Effector memory CD8-positive, alpha-beta T cell (primary cell): Measurements from ENCODE around the gene BACE1.

ENCODE experiments used
- ATAC-seq: fragments of 150-1000 bp; cut with Tn5 transposase; replicated peaks from 2 replicates; pipeline ENCODE4 v1.10.0; 2021; ENCODE audit warnings: mild to moderate bottlenecking, moderate library complexity
- DNase-seq, 3 experiments: peaks; one replicate each; pipeline ENCODE4 v3.0.0; 2021
- H3K27ac Mint-ChIP-seq, 2 donors: one replicate each; pipeline ENCODE4 v1.8.0; 2022; ENCODE audit warnings: mild to moderate bottlenecking in 2 of 2, mixed read lengths in 2 of 2, moderate library complexity in 2 of 2
- H3K27me3 Mint-ChIP-seq, 2 donors: one replicate each; pipeline ENCODE4 v1.8.0; 2022; ENCODE audit warnings: mixed read lengths in 2 of 2
- H3K36me3 Mint-ChIP-seq: one replicate; pipeline ENCODE4 v1.8.0; 2022; ENCODE audit warnings: mild to moderate bottlenecking, moderate library complexity, mixed read lengths; ENCODE audit not compliant: insufficient read depth
- H3K4me1 Mint-ChIP-seq, 2 donors: one replicate each; pipeline ENCODE4 v1.8.0; 2022; ENCODE audit warnings: low read depth in 2 of 2, mixed read lengths in 2 of 2
- H3K4me3 Mint-ChIP-seq, 2 donors: one replicate each; pipeline ENCODE4 v1.8.0; 2022; ENCODE audit warnings: mild to moderate bottlenecking in 2 of 2, mixed read lengths in 2 of 2, moderate library complexity in 2 of 2
- H3K9me3 Mint-ChIP-seq, 2 donors: one replicate each; pipeline ENCODE4 v1.8.0; 2022; ENCODE audit warnings: mixed read lengths in 2 of 2

Gene BACE1

DNA sequence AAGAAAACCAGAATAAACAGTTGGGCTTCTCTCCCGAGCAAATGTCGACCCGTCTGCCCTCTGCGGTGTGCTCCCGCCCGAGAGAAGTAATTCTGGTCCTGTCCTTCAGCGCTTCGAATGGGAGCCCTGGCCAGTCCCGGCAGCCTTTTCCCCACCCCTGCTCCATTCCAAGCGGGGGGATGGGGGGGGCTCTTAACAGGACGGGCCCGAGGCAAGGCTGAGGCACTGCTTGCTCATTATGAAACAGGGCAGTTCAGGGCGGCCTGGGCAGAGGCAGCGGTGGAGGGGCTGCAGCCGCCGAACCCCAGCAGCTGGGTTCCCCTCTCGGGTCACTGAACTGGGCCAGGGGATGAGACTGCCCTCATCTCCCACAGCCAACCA is 15.8 kb downstream of the BACE1 start:
- Mint-ChIP-seq H3K27ac (peak overlapping the region in 1 of 2 donors; percentile 60), H3K27me3 (peaks cover 22 to 29% of the 10 kb centered on the region in 2 donors), H3K4me1 (peaks cover 0 to 5% of the 10 kb centered on the region in 2 donors), H3K4me3 (no peak overlapping the region), H3K9me3 (no peaks in the 10 kb centered on the region), H3K36me3 (no peaks in the 10 kb centered on the region)
- no peak for ATAC-seq
- no peak for DNase-seq

DNA sequence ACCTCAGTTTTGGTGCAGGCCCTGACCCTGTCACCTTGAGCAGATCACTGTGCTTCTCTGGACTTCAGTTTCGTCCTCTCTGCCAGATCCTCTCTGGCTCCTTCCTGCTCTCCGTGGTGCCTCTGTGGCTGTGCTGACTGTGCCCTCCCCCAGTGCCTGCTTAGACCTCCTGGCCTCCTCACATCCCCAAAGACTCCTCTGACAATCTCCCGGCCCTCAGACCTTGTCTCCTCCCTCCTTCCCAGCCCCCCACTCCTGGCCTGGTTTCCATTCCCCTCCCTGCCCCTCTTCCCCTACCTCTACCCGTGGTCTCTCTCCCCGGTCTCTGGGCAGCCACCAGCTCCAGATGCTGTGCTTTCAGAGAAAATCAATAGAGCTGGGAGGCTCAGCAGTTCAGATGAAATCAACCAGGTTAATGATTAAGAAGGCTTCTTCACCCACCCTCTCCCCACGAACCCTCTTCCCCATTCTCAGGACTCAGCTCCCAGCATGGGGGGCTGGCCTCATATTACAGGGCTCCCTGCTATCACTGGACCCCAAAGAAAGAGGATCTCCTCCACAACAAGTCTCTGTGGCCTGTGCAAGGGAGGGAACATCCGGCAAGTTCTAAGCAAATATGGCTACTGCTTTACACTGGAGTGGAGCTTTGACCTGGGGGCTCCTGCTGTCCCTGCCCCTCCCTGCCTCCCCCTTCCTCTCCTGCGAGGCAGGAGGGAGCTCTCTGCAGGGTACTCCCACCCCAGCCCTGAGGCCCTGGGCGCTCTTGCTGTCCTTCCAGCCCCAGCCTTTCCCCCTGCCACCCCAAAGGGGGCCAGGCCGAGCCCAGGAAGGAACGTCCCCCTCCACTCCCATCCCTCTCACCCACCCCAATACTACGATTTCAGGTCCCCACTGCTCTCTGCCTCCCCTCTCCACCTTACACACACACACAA is 16.4 kb downstream of the BACE1 start:
- peaks cover 0 to 5% of the 10 kb centered on the region in 2 donors for H3K4me1 Mint-ChIP-seq
- H3K9me3 Mint-ChIP-seq = no peaks in the 10 kb centered on the region
- H3K27ac Mint-ChIP-seq = peak overlapping the region in 1 of 2 donors; percentile 60
- DNase-seq (no peak), ATAC-seq (no peak)
- no peak overlapping the region for H3K4me3 Mint-ChIP-seq
- peaks cover 22 to 29% of the 10 kb centered on the region in 2 donors for H3K27me3 Mint-ChIP-seq
- H3K36me3 Mint-ChIP-seq = no peaks in the 10 kb centered on the region

DNA sequence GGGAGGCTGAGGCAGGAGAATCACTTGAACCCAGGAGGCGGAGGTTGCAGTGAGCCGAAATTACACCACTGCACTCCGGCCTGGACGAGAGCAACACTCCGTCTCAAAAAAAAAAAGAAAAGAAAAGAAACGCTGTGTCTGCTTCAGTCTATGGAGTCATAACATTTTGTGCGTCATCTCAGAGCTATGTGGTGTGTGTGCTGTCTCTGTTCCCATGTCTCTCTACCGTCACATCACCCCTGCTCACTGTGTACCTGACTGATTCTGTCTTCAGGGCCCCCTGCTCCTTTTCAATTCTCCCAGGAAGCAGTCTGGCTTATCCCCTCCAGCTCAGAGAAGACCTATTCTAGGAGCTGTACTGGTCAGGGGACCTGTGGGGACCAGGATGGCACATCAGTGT is 17.9 kb downstream of the BACE1 start:
- peak overlapping the region in 1 of 2 donors; percentile 80 for H3K27ac Mint-ChIP-seq
- H3K27me3 Mint-ChIP-seq = peaks cover 22 to 29% of the 10 kb centered on the region in 2 donors
- H3K4me3 Mint-ChIP-seq = no peak overlapping the region
- DNase-seq (no peak), ATAC-seq (no peak)
- H3K9me3 Mint-ChIP-seq = no peaks in the 10 kb centered on the region
- peaks cover 0 to 5% of the 10 kb centered on the region in 2 donors for H3K4me1 Mint-ChIP-seq
- H3K36me3 Mint-ChIP-seq = no peaks in the 10 kb centered on the region

DNA sequence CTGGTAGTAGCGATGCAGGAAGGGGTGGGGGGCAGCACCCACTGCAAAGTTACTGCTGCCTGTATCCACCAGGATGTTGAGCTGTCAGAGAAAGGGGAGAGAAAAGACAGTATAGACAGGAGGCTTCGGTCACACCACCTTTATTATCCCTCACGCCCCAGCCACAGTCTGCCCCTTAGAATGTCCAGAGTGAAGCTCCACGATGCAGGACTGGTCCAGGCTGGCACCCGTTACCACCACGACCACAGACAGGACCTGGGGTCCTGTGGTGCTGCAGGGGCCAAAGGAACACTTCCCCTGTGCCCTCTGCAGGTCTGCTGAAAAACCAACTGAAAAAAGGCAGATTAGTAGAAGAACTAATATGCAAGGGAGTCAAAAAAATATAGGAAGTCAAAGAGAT is 19.2 kb downstream of the BACE1 start:
- no peak for ATAC-seq

DNA sequence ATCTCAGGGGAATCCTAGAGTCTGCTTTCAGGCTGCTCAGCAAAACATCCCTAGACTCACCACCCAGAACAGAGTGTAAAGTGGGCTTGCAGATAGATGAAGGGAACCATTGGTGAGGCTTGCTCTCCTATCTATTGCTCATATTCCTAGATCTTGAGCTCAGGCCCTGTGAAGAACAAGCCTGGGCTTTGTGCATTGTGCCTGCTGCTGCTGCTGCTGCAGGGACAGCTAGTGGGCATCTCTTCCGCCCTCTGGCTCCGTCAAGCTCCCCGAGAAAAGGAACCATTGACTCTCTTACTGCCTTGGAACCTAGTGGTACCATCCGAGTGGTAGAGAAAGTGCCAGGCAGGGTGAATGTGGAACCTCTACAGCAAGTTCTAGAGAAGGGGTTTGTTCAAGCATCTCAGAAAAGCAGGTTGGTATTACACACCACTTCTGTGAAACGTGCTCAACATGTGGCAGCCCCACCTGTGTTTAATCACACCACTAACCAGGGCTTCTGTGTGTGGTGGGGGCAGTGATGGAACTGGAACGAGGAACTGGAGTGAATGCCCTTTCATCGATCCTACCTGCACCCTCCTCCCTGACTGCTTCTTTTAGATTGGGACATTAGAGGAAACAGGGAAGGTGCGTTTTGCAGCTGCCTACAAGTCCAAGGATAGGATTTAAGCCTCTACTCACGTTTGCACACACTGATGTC is 20.5 kb downstream of the BACE1 start:
- Mint-ChIP-seq H3K27ac (no peak overlapping the region), H3K4me3 (no peak overlapping the region), H3K36me3 (no peaks in the 10 kb centered on the region), H3K9me3 (no peaks in the 10 kb centered on the region), H3K27me3 (peaks cover 2 to 7% of the 10 kb centered on the region in 2 donors), H3K4me1 (peaks cover 0 to under 1% of the 10 kb centered on the region in 2 donors)
- DNase-seq (no peak), ATAC-seq (no peak)

More for the DNA sequence above, 19.2 kb downstream of the BACE1 start:
- Mint-ChIP-seq H3K27me3 (peaks cover 14 to 20% of the 10 kb centered on the region in 2 donors), H3K27ac (no peak overlapping the region), H3K36me3 (no peaks in the 10 kb centered on the region), H3K4me1 (peaks cover 0 to 5% of the 10 kb centered on the region in 2 donors), H3K4me3 (no peak overlapping the region), H3K9me3 (no peaks in the 10 kb centered on the region)
- no peak for DNase-seq

DNA sequence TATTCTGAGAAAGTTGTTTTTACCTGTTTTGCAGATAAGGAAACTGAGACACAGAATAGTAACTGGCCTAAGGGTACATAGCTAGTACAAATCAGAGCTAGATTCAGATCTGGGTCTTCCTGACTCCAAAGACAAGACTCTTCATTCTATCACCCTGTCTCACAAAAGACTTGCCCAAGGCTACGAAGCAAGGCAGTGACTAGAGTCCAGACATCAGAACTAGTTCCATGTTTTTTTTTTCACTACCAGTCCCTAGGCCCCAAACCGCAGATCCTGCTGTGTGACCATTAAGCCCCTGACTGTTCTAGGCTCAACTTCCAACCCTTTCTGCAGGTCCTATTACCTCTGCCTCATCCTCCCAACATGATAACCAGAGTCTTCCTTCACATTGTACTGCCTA is 23.4 kb downstream of the BACE1 start:
- Mint-ChIP-seq H3K4me1 (peaks cover 0 to 8% of the 10 kb centered on the region in 2 donors), H3K9me3 (no peaks in the 10 kb centered on the region), H3K27me3 (no peaks in the 10 kb centered on the region), H3K27ac (no peak overlapping the region), H3K36me3 (no peaks in the 10 kb centered on the region), H3K4me3 (no peak overlapping the region)
- ATAC-seq = no peak
- DNase-seq = no peak

DNA sequence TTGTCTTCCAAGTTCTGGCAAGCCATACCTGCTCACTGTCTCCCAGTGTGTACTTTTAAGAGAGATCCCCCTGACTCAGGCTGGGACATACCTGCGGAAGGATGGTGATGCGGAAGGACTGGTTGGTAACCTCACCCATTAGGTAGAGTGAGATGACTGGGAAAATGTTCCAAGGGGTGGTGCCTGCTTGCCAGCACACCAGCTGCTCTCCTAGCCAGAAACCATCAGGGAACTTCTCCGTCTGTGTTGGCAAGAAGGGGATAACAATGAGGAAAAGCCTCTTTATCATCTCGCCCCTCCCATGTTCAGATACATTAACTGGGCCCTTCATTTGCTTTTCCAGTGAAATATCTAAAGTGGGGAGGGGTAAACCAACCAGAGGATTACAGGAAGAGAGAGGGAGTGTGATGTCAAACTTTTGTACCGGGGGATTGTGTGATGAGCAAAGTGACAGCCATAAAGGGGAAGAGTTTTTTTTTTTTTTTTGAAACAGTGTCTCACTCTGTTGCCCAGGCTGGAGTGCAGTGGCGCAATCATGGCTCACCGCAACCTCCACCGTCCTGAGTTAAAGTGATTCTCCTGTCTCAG is 25.2 kb downstream of the BACE1 start, which contains the start of gene BACE1-AS:
Gene BACE1-AS (plus strand): TSS at position 538 of the 588 bp plus-strand sequence.
- no peaks in the 10 kb centered on the region for H3K9me3 Mint-ChIP-seq
- ATAC-seq (no peak), DNase-seq (no peak)
- no peak within 1 kb of the TSS for H3K4me3 Mint-ChIP-seq
- H3K27ac Mint-ChIP-seq = peak within 1 kb of the TSS; percentile 25 to 72
- H3K36me3 Mint-ChIP-seq = no peaks in the 10 kb centered on the region
- H3K27me3 Mint-ChIP-seq = no peaks in the 10 kb centered on the region
- H3K4me1 Mint-ChIP-seq = peaks cover 0 to 12% of the 10 kb centered on the region in 2 donors

DNA sequence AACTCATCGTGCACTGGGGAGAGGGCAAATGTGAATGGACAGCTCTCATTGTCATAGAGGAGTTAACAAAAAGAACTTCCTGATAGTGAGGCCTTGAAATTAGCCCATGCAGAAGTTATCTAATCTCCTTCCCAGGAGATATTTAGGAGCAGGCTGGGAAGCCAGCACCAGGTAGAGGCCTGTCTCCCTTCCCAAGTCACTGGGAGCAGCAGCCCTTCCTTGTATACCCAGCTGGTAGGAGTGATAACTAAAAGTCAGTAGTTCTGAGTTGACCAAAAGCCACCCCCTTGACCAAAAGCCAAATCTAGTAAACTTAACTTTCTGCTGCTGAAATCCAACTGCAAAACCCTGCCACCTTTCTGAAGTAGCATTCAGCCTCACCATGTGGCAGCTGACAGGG is 26.3 kb downstream of the BACE1 start:
- no peak overlapping the region for H3K4me3 Mint-ChIP-seq
- no peaks in the 10 kb centered on the region for H3K9me3 Mint-ChIP-seq
- H3K27me3 Mint-ChIP-seq = no peaks in the 10 kb centered on the region
- H3K27ac Mint-ChIP-seq = peak overlapping the region in 1 of 2 donors; percentile 25
- H3K4me1 Mint-ChIP-seq = peaks cover 0 to 12% of the 10 kb centered on the region in 2 donors
- DNase-seq (no peak), ATAC-seq (no peak)
- no peaks in the 10 kb centered on the region for H3K36me3 Mint-ChIP-seq

DNA sequence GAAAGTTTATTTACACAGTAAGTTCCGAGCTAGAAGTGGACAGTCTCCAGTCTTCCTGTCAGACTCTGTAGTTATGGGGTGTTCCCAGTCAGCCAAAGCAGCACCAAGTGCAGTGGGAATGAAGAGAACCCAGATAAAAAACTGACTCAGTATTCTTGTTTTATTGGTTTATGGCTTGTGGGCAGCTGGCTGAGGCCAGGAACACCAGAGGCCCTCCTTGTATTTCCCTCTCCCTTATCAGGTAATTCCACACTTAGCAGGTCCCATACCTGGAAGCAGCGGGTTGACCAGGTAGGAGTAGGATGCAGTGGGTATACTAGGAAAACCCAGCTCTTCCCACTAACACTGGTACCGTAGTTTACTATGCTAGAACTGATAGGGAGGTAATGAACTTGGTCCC is 28.4 kb downstream of the BACE1 start:
- Mint-ChIP-seq H3K4me1 (peaks cover 0 to 14% of the 10 kb centered on the region in 2 donors), H3K4me3 (no peak overlapping the region), H3K9me3 (no peaks in the 10 kb centered on the region), H3K27me3 (no peaks in the 10 kb centered on the region), H3K36me3 (peaks cover 20% of the 10 kb centered on the region), H3K27ac (peak overlapping the region; percentile 19 to 83)
- DNase-seq (no peak), ATAC-seq (no peak)

DNA sequence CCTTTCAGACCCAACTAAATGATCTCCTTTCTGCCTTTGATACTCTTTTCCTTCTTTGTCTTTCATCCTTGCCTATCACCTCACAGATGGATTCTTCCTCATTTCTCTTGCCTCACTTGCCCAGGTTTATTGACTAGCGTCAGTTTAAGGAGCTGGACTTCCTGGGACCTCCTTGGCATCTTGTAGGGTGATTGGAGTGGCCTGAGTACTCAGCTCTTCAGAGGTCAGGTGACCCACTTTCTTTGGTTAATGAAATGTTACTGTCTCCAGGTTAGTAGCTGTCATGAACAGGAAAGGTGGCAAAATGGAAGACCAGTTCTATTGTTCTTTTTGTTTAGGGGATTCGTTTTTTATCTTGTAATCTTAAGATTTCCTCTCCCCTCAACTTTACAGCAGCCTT is 29.5 kb downstream of the BACE1 start:
- Mint-ChIP-seq H3K36me3 (peaks cover 28% of the 10 kb centered on the region), H3K27ac (peak overlapping the region; percentile 5 to 19), H3K27me3 (no peaks in the 10 kb centered on the region), H3K9me3 (no peaks in the 10 kb centered on the region), H3K4me1 (peaks cover 4 to 22% of the 10 kb centered on the region in 2 donors), H3K4me3 (no peak overlapping the region)
- DNase-seq = no peak
- no peak for ATAC-seq

DNA sequence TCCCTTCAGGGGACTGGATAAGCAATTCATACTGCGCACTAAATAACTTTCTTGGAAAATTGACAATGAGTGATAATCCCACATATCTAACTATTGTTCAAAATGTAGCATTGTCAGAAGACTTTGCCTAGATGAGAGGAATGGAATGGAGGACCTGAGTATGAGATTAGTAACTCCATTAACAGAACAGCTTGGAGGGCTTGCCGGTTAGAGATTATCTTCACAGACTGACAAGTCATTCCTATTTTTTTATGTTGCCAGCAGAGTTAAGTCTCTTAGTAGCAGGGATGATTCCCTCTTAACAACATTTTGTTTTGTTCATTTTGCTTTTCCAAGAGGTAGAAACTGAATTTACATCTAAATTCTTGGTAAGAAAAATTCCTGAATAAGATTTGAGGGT is 32.0 kb downstream of the BACE1 start:
- H3K27me3 Mint-ChIP-seq = no peaks in the 10 kb centered on the region
- no peak for DNase-seq
- H3K27ac Mint-ChIP-seq = no peak overlapping the region
- no peak for ATAC-seq
- H3K36me3 Mint-ChIP-seq = peaks cover 35% of the 10 kb centered on the region
- H3K4me1 Mint-ChIP-seq = peaks cover 15 to 34% of the 10 kb centered on the region in 2 donors
- no peak overlapping the region for H3K4me3 Mint-ChIP-seq
- no peaks in the 10 kb centered on the region for H3K9me3 Mint-ChIP-seq

DNA sequence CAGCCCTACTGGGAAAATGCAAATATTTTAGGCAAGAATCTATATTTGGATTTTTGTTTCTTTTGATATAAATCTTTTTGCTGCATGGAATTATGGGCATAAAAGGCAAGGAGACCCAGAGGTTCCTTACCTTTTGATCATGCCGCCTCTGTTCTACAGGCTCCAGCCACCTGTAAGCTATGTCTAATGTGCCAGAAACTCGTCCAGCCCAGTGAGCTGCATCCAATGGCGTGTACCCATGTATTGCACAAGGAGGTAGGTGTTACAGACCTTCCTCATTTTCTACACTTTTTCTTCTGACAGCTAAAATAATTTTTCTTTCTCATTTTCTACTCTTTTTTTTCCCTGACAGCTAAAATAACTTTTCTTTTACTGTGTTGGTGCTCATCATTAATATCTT is 33.1 kb downstream of the BACE1 start:
- H3K27ac Mint-ChIP-seq = peak overlapping the region; percentile 41 to 86

DNA sequence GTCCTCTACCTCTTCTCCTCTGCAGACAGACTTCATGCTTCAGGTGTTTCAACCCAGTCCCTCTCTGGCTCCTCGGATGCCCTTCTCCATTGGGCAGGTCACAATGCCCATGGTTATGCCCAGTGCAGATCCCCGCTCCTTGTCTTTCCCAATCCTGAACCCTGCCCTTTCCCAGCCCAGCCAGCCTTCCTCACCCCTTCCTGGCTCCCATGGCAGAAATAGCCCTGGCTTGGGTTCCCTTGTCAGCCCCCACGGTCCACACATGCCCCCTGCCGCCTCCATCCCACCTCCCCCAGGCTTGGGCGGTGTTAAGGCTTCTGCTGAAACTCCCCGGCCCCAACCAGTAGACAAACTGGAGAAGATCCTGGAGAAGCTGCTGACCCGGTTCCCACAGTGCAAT is 34.2 kb downstream of the BACE1 start:
- H3K36me3 Mint-ChIP-seq = peaks cover 35% of the 10 kb centered on the region
- DNase-seq (no peak), ATAC-seq (no peak)
- peak overlapping the region; percentile 68 to 76 for H3K4me3 Mint-ChIP-seq
- no peaks in the 10 kb centered on the region for H3K9me3 Mint-ChIP-seq
- H3K27ac Mint-ChIP-seq = peak overlapping the region; percentile 62 to 86
- H3K27me3 Mint-ChIP-seq = no peaks in the 10 kb centered on the region
- H3K4me1 Mint-ChIP-seq = peaks cover 16 to 22% of the 10 kb centered on the region in 2 donors

More for the DNA sequence above, 33.1 kb downstream of the BACE1 start:
- H3K4me1 Mint-ChIP-seq = peaks cover 16 to 29% of the 10 kb centered on the region in 2 donors
- DNase-seq (no peak), ATAC-seq (no peak)
- peaks cover 35% of the 10 kb centered on the region for H3K36me3 Mint-ChIP-seq
- no peaks in the 10 kb centered on the region for H3K27me3 Mint-ChIP-seq
- no peak overlapping the region for H3K4me3 Mint-ChIP-seq
- no peaks in the 10 kb centered on the region for H3K9me3 Mint-ChIP-seq
